ENCODE data around the gene RTN4R. TPM values are rescaled to one million over a fixed set of nuclear protein-coding genes. Genes with fewer than 3 reads are reported as not detected.
A peak's percentile ranks its signal among the peaks of the same experiment; 100 is the strongest.

RTN4R gene
- total and polyA plus RNA-seq, 2 experiments from 2014 or later: 10.6 to 38.4 TPM

DNA sequence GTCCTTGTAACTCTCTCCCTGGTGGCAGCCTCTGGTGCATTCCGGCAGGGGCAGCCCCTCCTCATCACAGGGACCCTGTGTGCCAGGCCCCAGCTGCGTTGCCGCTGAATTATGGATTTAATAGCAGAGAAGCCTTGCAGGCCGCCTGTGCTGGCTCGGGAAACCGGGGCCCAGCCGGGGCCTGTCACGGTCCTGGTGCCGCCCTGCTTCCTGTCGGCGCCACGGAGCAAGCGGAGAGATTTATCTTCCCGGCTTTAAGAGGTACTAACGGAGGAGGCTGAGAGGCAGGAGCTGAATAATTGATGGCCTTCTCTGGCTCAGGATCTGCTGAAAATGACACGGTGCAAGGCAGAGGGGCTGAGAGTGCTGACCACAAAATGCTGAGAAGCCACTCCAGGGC is 63.3 kb downstream of the RTN4R start:
- Histone ChIP-seq H3F3A (replicated peaks; ENCODE audit: low read depth) (no peaks in the 10 kb centered on the region), H3K27me3 (ENCODE audit: insufficient read depth) (no peaks in the 10 kb centered on the region), H3K27ac (ENCODE audit: low read depth) (no peak overlapping the region), H3K4me3 (no peak overlapping the region), H3K9me2 (ENCODE audit: insufficient read depth) (no peaks in the 10 kb centered on the region), H3K4me1 (ENCODE audit: insufficient read depth) (peaks cover 17% of the 10 kb centered on the region), H3K36me3 (ENCODE audit: insufficient read depth) (no peaks in the 10 kb centered on the region), H3K79me2 (replicated peaks; ENCODE audit: insufficient read depth) (no peaks in the 10 kb centered on the region), H4K20me1 (replicated peaks; ENCODE audit: insufficient read depth) (no peaks in the 10 kb centered on the region), H3K4me2 (no peak overlapping the region), H2AFZ (no peak overlapping the region)
- TF ChIP-seq EZH2 (IDR thresholded peaks at IDR 0.05; ENCODE audit: low read depth, unreplicated experiment) (no peak), ZNF331 (CRISPR knock-in tag; IDR thresholded peaks at IDR 0.05; ENCODE audit: low read depth) (no peak), JUNB (IDR thresholded peaks at IDR 0.05; ENCODE audit: unreplicated experiment) (no peak)
- Mint-ChIP-seq H3K4me3 (no peak overlapping the region), H3K36me3 (ENCODE audit: low read depth) (no peaks in the 10 kb centered on the region), H3K27me3 (ENCODE audit: insufficient read depth, low read depth, poor library complexity) (peaks cover 12% of the 10 kb centered on the region), H3K27ac (no peak overlapping the region), H3K9me3 (no peaks in the 10 kb centered on the region), H3K4me1 (peaks cover 37% of the 10 kb centered on the region)
- DNase-seq (ENCODE audit: low spot score) (no peak), ATAC-seq (no peak)

DNA sequence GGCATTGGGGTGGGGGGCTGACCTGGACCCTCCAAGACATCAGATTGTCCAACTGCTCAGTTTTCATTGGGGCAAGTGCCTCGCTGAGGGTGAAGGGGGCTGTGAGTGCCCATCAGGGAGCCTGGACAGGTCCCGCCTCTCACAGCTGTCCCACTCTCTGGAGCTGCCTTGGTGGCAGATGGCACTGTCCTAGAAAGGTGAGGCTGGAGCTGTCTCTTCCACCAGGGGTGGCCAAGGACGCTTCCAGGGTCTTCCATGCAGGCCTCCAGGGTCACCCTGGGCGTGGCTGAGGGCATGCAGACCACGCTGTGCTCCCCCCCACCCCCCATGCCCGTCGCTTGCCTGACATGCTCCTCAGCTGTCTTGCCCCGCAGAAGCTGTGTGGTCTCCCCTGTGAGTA is 63.8 kb downstream of the RTN4R start:
- H3K27me3 Mint-ChIP-seq (ENCODE audit: insufficient read depth, low read depth, poor library complexity): peaks cover 12% of the 10 kb centered on the region
- no peak for DNase-seq (ENCODE audit: low spot score)
- Histone ChIP-seq H3K79me2 (replicated peaks; ENCODE audit: insufficient read depth) (no peaks in the 10 kb centered on the region), H3K4me3 (no peak overlapping the region), H3K27me3 (ENCODE audit: insufficient read depth) (no peaks in the 10 kb centered on the region), H3F3A (replicated peaks; ENCODE audit: low read depth) (no peaks in the 10 kb centered on the region), H4K20me1 (replicated peaks; ENCODE audit: insufficient read depth) (no peaks in the 10 kb centered on the region), H3K9me2 (ENCODE audit: insufficient read depth) (no peaks in the 10 kb centered on the region), H3K4me1 (ENCODE audit: insufficient read depth) (peaks cover 17% of the 10 kb centered on the region), H3K36me3 (ENCODE audit: insufficient read depth) (no peaks in the 10 kb centered on the region), H3K27ac (ENCODE audit: low read depth) (no peak overlapping the region), H3K4me2 (peak overlapping the region; percentile 38; the same call in 1 of the 2 replicates), H2AFZ (peak overlapping the region; percentile 83; the same call in 1 of the 2 replicates)
- H3K9me3 Mint-ChIP-seq: no peaks in the 10 kb centered on the region
- no peak overlapping the region; the same call in 1 of the 2 replicates for H3K27ac Mint-ChIP-seq
- ATAC-seq: no peak
- no peak overlapping the region for H3K4me3 Mint-ChIP-seq
- TF ChIP-seq ZNF331 (CRISPR knock-in tag; IDR thresholded peaks at IDR 0.05; ENCODE audit: low read depth): no peak
- TF ChIP-seq, protein P1, sequence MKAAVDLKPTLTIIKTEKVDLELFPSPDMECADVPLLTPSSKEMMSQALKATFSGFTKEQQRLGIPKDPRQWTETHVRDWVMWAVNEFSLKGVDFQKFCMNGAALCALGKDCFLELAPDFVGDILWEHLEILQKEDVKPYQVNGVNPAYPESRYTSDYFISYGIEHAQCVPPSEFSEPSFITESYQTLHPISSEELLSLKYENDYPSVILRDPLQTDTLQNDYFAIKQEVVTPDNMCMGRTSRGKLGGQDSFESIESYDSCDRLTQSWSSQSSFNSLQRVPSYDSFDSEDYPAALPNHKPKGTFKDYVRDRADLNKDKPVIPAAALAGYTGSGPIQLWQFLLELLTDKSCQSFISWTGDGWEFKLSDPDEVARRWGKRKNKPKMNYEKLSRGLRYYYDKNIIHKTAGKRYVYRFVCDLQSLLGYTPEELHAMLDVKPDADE (IDR thresholded peaks at IDR 0.05): no peak
- peaks cover 37% of the 10 kb centered on the region for H3K4me1 Mint-ChIP-seq
- no peaks in the 10 kb centered on the region for H3K36me3 Mint-ChIP-seq (ENCODE audit: low read depth)

DNA sequence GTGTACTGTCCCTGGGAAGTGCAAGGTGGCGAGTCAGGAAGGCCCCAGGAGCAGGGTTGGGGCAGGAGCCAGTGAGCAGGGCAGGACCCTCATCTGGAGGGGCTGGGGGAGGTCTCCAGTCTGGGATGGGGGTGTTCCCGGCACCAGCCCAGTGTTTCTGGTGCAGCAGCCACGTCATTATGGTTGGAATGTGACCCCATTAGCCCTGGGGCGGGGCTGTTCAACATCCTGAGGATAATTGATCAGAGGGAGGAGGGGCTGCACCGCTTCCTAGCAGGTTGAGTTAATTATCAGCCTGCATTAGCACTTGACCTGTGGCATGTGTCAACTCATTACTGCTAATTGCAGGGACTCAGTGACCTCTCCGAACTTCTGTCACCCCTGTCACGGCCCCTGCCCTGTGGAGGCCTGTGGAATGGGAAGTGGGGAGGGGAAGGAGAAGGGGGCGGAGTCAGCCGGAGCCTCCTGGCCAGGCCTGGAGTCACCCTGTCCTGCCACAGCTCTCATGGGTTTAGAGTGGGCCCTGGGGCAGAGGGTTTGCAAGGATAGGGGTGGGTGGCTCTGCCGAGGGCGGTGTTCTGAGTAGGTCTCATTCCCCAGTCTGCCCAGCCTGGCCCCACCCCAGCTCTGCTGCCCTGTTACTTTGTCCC is 64.4 kb downstream of the RTN4R start:
- H3K4me1 Mint-ChIP-seq: peaks cover 37% of the 10 kb centered on the region
- peak; percentile 63 for DNase-seq (ENCODE audit: low spot score)
- H2AFZ ChIP-seq: peak overlapping the region; percentile 83
- no peaks in the 10 kb centered on the region for H3K79me2 ChIP-seq (replicated peaks; ENCODE audit: insufficient read depth)
- no peaks in the 10 kb centered on the region for H3K9me2 ChIP-seq (ENCODE audit: insufficient read depth)
- no peak overlapping the region for H3K27ac ChIP-seq (ENCODE audit: low read depth)
- no peaks in the 10 kb centered on the region for H3K27me3 ChIP-seq (ENCODE audit: insufficient read depth)
- no peaks in the 10 kb centered on the region for H3K9me3 Mint-ChIP-seq
- no peaks in the 10 kb centered on the region for H3K36me3 ChIP-seq (ENCODE audit: insufficient read depth)
- peak; percentile 49 for ATAC-seq
- H3K36me3 Mint-ChIP-seq (ENCODE audit: low read depth): no peaks in the 10 kb centered on the region
- peak overlapping the region; percentile 38; the same call in 1 of the 2 replicates for H3K4me2 ChIP-seq
- H3F3A ChIP-seq (replicated peaks; ENCODE audit: low read depth): no peaks in the 10 kb centered on the region
- H3K4me3 ChIP-seq: no peak overlapping the region
- H4K20me1 ChIP-seq (replicated peaks; ENCODE audit: insufficient read depth): no peaks in the 10 kb centered on the region
- no peak overlapping the region for H3K4me3 Mint-ChIP-seq
- H3K4me1 ChIP-seq (ENCODE audit: insufficient read depth): peaks cover 17% of the 10 kb centered on the region
- peak overlapping the region; percentile 48 for H3K27ac Mint-ChIP-seq
- H3K27me3 Mint-ChIP-seq (ENCODE audit: insufficient read depth, low read depth, poor library complexity): peaks cover 12% of the 10 kb centered on the region
- TF ChIP-seq, protein P2, sequence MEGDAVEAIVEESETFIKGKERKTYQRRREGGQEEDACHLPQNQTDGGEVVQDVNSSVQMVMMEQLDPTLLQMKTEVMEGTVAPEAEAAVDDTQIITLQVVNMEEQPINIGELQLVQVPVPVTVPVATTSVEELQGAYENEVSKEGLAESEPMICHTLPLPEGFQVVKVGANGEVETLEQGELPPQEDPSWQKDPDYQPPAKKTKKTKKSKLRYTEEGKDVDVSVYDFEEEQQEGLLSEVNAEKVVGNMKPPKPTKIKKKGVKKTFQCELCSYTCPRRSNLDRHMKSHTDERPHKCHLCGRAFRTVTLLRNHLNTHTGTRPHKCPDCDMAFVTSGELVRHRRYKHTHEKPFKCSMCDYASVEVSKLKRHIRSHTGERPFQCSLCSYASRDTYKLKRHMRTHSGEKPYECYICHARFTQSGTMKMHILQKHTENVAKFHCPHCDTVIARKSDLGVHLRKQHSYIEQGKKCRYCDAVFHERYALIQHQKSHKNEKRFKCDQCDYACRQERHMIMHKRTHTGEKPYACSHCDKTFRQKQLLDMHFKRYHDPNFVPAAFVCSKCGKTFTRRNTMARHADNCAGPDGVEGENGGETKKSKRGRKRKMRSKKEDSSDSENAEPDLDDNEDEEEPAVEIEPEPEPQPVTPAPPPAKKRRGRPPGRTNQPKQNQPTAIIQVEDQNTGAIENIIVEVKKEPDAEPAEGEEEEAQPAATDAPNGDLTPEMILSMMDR (conservative IDR thresholded peaks at IDR 0.05; ENCODE audit: low read depth in 2 of 2): no peak
- TF ChIP-seq NANOG (IDR thresholded peaks at IDR 0.05; ENCODE audit: borderline replicate concordance) (no peak), CREB1 (CRISPR knock-in tag; IDR thresholded peaks at IDR 0.05; ENCODE audit: low read depth) (peak; percentile 58; the same call in 1 of the 2 replicates), JUNB (IDR thresholded peaks at IDR 0.05; ENCODE audit: unreplicated experiment) (no peak), EZH2 (IDR thresholded peaks at IDR 0.05; ENCODE audit: low read depth, unreplicated experiment) (no peak)
- TF ChIP-seq, protein P3, sequence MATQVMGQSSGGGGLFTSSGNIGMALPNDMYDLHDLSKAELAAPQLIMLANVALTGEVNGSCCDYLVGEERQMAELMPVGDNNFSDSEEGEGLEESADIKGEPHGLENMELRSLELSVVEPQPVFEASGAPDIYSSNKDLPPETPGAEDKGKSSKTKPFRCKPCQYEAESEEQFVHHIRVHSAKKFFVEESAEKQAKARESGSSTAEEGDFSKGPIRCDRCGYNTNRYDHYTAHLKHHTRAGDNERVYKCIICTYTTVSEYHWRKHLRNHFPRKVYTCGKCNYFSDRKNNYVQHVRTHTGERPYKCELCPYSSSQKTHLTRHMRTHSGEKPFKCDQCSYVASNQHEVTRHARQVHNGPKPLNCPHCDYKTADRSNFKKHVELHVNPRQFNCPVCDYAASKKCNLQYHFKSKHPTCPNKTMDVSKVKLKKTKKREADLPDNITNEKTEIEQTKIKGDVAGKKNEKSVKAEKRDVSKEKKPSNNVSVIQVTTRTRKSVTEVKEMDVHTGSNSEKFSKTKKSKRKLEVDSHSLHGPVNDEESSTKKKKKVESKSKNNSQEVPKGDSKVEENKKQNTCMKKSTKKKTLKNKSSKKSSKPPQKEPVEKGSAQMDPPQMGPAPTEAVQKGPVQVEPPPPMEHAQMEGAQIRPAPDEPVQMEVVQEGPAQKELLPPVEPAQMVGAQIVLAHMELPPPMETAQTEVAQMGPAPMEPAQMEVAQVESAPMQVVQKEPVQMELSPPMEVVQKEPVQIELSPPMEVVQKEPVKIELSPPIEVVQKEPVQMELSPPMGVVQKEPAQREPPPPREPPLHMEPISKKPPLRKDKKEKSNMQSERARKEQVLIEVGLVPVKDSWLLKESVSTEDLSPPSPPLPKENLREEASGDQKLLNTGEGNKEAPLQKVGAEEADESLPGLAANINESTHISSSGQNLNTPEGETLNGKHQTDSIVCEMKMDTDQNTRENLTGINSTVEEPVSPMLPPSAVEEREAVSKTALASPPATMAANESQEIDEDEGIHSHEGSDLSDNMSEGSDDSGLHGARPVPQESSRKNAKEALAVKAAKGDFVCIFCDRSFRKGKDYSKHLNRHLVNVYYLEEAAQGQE (IDR thresholded peaks at IDR 0.05; ENCODE audit: unreplicated experiment): no peak
